Lung (tissue), 12 donors: Measurements from ENCODE around the gene CPN1. TPM values are rescaled to one million over a fixed set of nuclear protein-coding genes. Genes with fewer than 3 reads are reported as not detected.

ENCODE experiments used
- ATAC-seq: fragments of 200-7000 bp; cut with Tn5 transposase; one replicate; pipeline ENCODE4 v1.9.1; 2020; ENCODE audit warnings: moderate number of reproducible peaks; ENCODE audit not compliant: insufficient read depth, low FRiP score
- DNase-seq, 3 donors: peaks; one replicate each; pipeline ENCODE4 v3.0.0-alpha.2; 2013 to 2017
- H3K27ac ChIP-seq, 2 donors: one replicate each; pipeline ENCODE4 v1.5.1; 2013; ENCODE audit warnings: mild to moderate bottlenecking in 2 of 2, moderate library complexity in 2 of 2, control low read depth in 1 of 2, inconsistent platforms in 1 of 2, low read depth in 1 of 2, low read length in 1 of 2
- H3K27me3 ChIP-seq, 3 donors: one replicate each; pipeline ENCODE4 v1.5.1; 2013; ENCODE audit warnings: low read length in 2 of 3; ENCODE audit not compliant: control insufficient read depth in 3 of 3, insufficient read depth in 3 of 3
- H3K36me3 ChIP-seq, 4 donors: one replicate each; pipeline ENCODE4 v1.5.1; 2013; ENCODE audit warnings: low read length in 4 of 4, mild to moderate bottlenecking in 1 of 4, moderate library complexity in 1 of 4; ENCODE audit not compliant: control insufficient read depth in 4 of 4, insufficient read depth in 4 of 4
- H3K4me1 ChIP-seq, 5 donors: one replicate each; pipeline ENCODE4 v1.5.1; 2013; ENCODE audit warnings: low read length in 5 of 5, mild to moderate bottlenecking in 2 of 5, moderate library complexity in 1 of 5; ENCODE audit not compliant: control insufficient read depth in 5 of 5, insufficient read depth in 5 of 5
- H3K4me3 ChIP-seq: one replicate; pipeline ENCODE4 v1.5.1; 2013; ENCODE audit warnings: mild to moderate bottlenecking, control low read depth, moderate library complexity
- H3K9ac ChIP-seq, 2 donors: one replicate each; pipeline ENCODE4 v1.5.1; 2013; ENCODE audit warnings: low read length in 2 of 2, control low read depth in 1 of 2; ENCODE audit not compliant: insufficient read depth in 1 of 2
- H3K9me3 ChIP-seq, 4 donors: one replicate each; pipeline ENCODE4 v1.5.1; 2013; ENCODE audit warnings: low read length in 3 of 4, mild to moderate bottlenecking in 1 of 4, moderate library complexity in 1 of 4; ENCODE audit not compliant: control insufficient read depth in 4 of 4, insufficient read depth in 3 of 4
- WGBS, 2 donors: extraction: QIAGEN DNeasy Blood & Tissue Kit; methylation state at CpG; one replicate each; pipeline ENCODE4 v1.1.7; 2013; 5-methylcytosine and 5-hydroxymethylcytosine counted together
- polyA plus RNA-seq, 2 donors: library from polyadenylated mRNA; stranded (reverse); fragments of 200-250 nt; gene quantifications; one replicate each; pipeline ENCODE4 v1.2.1, GENCODE V29; 2013
- total RNA-seq, 2 donors: library from RNA; depleted of rRNA in 1 of 2; stranded (reverse); fragments of >200 nt in 1 of 2; gene quantifications; one replicate each; pipeline ENCODE4 v1.2.1, GENCODE V29; 2014 to 2021
- TF ChIP-seq, protein P1 (sequence below): IDR thresholded peaks from 2 replicates; pipeline ENCODE4 v1.5.1; 2012; ENCODE audit warnings: mild to moderate bottlenecking; ENCODE audit errors: control extremely low read depth, extremely low read depth
- donor health status: control.
- donor health status: control.
- donor health status: Bipolar disorder and iron deficiency.
- donor health status: healthy.
- donor health status: DM: yes; HTN: yes; CAD: no.

The CPN1 gene
- total and polyA plus RNA-seq, 4 donors = not detected

GRCh38 chr10:100038561-100039071, 43.1 kb downstream of the CPN1 start:
- ATAC-seq (no peak), DNase-seq (no peak)
- 17 to 33% methylated on average over 1 of the region's 1 CpG for WGBS, 2 donors
- Histone ChIP-seq H3K36me3 (no peaks in the 10 kb centered on the region), H3K4me3 (no peak overlapping the region), H3K27me3 (no peaks in the 10 kb centered on the region), H3K9me3 (peaks cover 0 to 2% (median 0%) of the 10 kb centered on the region in 4 donors), H3K4me1 (peaks cover 0 to 4% (median 0%) of the 10 kb centered on the region in 5 donors), H3K27ac (no peak overlapping the region), H3K9ac (no peak overlapping the region)
- TF ChIP-seq, protein P1, sequence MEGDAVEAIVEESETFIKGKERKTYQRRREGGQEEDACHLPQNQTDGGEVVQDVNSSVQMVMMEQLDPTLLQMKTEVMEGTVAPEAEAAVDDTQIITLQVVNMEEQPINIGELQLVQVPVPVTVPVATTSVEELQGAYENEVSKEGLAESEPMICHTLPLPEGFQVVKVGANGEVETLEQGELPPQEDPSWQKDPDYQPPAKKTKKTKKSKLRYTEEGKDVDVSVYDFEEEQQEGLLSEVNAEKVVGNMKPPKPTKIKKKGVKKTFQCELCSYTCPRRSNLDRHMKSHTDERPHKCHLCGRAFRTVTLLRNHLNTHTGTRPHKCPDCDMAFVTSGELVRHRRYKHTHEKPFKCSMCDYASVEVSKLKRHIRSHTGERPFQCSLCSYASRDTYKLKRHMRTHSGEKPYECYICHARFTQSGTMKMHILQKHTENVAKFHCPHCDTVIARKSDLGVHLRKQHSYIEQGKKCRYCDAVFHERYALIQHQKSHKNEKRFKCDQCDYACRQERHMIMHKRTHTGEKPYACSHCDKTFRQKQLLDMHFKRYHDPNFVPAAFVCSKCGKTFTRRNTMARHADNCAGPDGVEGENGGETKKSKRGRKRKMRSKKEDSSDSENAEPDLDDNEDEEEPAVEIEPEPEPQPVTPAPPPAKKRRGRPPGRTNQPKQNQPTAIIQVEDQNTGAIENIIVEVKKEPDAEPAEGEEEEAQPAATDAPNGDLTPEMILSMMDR = no peak

GRCh38 chr10:100037758-100038315, 43.8 kb downstream of the CPN1 start:
- ATAC-seq (no peak), DNase-seq (no peak)
- no peak overlapping the region for H3K9ac ChIP-seq
- H3K27ac ChIP-seq = no peak overlapping the region
- H3K4me1 ChIP-seq = peaks cover 0 to 4% (median 0%) of the 10 kb centered on the region in 5 donors
- H3K36me3 ChIP-seq = no peaks in the 10 kb centered on the region
- WGBS, 2 donors = 73 to 75% methylated on average over 5 of the region's 5 CpGs
- H3K4me3 ChIP-seq = no peak overlapping the region
- TF ChIP-seq, protein P1 = no peak
- H3K9me3 ChIP-seq = peaks cover 0 to 2% (median 0%) of the 10 kb centered on the region in 4 donors
- no peaks in the 10 kb centered on the region for H3K27me3 ChIP-seq

DNA sequence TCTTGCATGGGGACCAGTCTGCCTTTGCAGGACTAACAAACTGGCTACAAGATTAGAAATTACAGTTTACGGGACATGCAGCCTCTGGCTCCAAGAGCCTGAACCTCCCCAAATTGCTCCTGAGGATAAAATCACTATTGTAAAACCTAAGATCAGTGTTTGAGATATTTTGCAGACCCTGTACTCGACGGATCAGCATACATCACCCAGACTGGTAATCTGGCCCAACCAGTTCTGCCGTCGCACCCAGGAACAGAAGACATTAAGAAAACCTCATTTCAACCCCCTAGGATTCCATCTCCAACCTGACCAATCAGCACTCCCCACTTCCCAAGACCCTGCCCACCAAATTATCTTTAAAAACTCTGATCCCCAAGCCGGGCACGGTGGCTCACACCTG, 44.8 kb downstream of the CPN1 start:
- Histone ChIP-seq H3K9ac (no peak overlapping the region), H3K27me3 (no peaks in the 10 kb centered on the region), H3K9me3 (peaks cover 0 to 2% (median 0%) of the 10 kb centered on the region in 4 donors), H3K4me3 (no peak overlapping the region), H3K4me1 (peaks cover 0 to 4% (median 0%) of the 10 kb centered on the region in 5 donors), H3K27ac (no peak overlapping the region), H3K36me3 (no peaks in the 10 kb centered on the region)
- ATAC-seq (no peak), DNase-seq (no peak)
- TF ChIP-seq, protein P1 = no peak
- 82 to 89% methylated on average over 7 of the region's 7 CpGs for WGBS, 2 donors
